ENCODE results near the gene CERKL. TPM values are rescaled to one million over a fixed set of nuclear protein-coding genes. Genes with fewer than 3 reads are reported as not detected.

Gene CERKL, protein sequence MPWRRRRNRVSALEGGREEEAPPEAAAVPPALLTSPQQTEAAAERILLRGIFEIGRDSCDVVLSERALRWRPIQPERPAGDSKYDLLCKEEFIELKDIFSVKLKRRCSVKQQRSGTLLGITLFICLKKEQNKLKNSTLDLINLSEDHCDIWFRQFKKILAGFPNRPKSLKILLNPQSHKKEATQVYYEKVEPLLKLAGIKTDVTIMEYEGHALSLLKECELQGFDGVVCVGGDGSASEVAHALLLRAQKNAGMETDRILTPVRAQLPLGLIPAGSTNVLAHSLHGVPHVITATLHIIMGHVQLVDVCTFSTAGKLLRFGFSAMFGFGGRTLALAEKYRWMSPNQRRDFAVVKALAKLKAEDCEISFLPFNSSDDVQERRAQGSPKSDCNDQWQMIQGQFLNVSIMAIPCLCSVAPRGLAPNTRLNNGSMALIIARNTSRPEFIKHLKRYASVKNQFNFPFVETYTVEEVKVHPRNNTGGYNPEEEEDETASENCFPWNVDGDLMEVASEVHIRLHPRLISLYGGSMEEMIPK
- total RNA-seq (2022; extraction: Qiagen RNA extraction; ENCODE audit: low read depth) = 0.16 to 0.47 TPM (median 0.21 TPM) in 5 replicates

DNA sequence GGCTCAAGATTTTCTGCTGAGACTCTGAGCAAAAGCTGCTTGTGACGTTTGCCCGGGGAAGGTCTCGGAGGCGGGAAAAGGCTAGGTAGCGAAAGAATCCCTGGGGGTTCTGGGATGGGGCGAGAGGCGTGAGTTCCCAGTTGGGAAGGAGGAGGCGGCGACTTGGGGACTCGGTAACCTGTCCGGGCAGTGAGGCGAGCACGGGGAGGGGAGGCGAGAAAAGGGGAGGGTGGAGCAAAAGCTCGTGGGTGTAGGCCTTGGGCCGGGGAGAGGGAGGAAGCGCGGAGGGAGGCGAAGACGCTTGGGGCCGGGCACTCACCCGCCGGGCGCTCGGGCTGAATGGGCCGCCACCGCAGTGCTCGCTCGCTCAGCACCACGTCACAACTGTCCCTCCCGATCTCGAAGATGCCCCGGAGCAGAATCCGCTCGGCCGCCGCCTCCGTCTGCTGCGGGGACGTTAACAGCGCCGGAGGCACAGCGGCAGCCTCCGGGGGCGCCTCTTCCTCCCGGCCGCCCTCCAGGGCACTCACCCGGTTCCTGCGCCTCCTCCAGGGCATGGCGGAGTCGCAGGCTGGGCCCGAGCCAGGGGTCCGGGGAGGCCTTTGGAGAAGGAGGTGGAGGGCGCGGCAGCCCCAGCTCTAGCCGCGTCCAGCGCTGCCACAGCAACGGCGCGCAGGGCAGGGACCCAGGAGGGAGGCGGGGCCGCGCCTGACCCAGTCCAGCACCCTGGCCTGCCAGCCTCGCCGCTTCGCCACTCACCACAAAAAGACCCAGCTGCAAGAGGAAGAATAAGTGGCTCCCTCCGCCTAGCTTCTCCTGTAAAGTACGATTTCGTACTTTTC, at the start of gene CERKL:
Gene CERKL, minus strand, starts transcription at position 656 of the 842 bp plus-strand sequence. Its CDS starts 99 bp downstream, at position 557.

DNA sequence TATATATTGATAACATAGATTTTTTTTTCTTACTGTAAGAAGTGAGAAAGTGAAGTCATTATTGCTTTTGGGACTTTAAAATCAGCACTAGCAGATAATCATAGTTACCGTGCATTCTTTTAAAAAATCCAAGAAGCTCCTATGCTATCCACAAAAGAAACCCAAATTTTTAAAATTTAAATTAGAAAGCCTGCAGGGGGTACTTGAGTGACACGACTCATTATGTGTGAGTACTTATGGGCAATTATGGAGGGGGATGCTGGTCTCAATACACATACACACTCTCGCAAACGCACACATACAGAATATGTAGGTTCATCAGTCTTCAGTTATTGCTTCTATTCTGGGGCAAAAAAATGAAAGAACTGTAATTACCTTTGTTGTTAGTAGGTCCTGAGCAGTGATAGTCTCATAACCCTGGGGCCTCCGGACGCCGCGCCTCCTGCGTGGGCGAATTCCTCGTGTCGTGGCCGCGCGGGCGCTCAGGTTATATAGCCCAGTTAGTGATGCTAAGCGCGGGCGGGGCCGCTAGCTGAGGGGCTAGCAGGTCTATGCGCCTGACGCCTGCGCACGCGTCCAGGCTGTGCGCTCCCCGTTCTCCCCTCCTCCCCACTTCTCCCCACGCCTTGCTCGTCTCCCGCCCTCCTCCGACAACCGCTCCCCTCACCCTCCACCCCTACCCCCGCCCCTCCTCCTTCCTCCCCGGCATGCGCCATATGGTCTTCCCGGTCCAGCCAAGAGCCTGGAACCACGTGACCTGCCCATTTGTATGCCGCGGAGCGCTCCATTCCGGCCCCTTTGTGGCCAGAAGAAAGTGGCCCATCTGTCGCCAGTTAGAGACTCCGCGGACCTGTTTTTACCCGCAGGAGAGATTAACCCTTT, 23.4 kb upstream of the CERKL start, which contains the start of gene NEUROD1:
Gene NEUROD1, minus strand, starts transcription at position 463 of the 882 bp plus-strand sequence. CDS start 1,657 bp downstream, outside the sequence.

Other genes starting within 250 kb of the CERKL start
- 1.1 to 2.3 TPM (median 1.9 TPM) in 5 replicates for gene ITGA4, start 199.7 kb downstream of the CERKL start, total RNA-seq (2022; extraction: Qiagen RNA extraction; ENCODE audit: low read depth)
- gene NEUROD1, start 23.4 kb upstream of the CERKL start, total RNA-seq (2022; extraction: Qiagen RNA extraction; ENCODE audit: low read depth) = not detected in 5 replicates
- gene ITPRID2, start 234.6 kb upstream of the CERKL start, total RNA-seq (2022; extraction: Qiagen RNA extraction; ENCODE audit: low read depth) = 56.8 to 88.7 TPM (median 67.7 TPM) in 5 replicates